ENCODE data around the gene RANBP10. TPM values are rescaled to one million over a fixed set of nuclear protein-coding genes. Genes with fewer than 3 reads are reported as not detected.

Gene RANBP10
- total and polyA plus RNA-seq, 10 of the 15 experiments (the other 5 are each of a cell fraction or from before 2014, with no cell fraction given): 1.2 to 20.4 (median 10.8) TPM

- TF ChIP-seq, protein P1, sequence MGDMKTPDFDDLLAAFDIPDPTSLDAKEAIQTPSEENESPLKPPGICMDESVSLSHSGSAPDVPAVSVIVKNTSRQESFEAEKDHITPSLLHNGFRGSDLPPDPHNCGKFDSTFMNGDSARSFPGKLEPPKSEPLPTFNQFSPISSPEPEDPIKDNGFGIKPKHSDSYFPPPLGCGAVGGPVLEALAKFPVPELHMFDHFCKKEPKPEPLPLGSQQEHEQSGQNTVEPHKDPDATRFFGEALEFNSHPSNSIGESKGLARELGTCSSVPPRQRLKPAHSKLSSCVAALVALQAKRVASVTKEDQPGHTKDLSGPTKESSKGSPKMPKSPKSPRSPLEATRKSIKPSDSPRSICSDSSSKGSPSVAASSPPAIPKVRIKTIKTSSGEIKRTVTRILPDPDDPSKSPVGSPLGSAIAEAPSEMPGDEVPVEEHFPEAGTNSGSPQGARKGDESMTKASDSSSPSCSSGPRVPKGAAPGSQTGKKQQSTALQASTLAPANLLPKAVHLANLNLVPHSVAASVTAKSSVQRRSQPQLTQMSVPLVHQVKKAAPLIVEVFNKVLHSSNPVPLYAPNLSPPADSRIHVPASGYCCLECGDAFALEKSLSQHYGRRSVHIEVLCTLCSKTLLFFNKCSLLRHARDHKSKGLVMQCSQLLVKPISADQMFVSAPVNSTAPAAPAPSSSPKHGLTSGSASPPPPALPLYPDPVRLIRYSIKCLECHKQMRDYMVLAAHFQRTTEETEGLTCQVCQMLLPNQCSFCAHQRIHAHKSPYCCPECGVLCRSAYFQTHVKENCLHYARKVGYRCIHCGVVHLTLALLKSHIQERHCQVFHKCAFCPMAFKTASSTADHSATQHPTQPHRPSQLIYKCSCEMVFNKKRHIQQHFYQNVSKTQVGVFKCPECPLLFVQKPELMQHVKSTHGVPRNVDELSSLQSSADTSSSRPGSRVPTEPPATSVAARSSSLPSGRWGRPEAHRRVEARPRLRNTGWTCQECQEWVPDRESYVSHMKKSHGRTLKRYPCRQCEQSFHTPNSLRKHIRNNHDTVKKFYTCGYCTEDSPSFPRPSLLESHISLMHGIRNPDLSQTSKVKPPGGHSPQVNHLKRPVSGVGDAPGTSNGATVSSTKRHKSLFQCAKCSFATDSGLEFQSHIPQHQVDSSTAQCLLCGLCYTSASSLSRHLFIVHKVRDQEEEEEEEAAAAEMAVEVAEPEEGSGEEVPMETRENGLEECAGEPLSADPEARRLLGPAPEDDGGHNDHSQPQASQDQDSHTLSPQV (IDR thresholded peaks at IDR 0.05): no peak
- TF ChIP-seq EGR1 (IDR thresholded peaks at IDR 0.05; ENCODE audit: borderline replicate concordance in 1 of 2, low read depth in 2 of 2, low read length in 2 of 2) (peak in 1 of 2 experiments; percentile 36; a peak in 1 of 3 replicates), CREM (IDR thresholded peaks at IDR 0.05; ENCODE audit: low read depth) (no peak), LARP7 (IDR thresholded peaks at IDR 0.05) (peak; percentile 31; the same call in 1 of the 2 replicates), TAF1 (IDR thresholded peaks at IDR 0.05; ENCODE audit: borderline replicate concordance, low read depth, low read length) (0 out of 2 replicates have a peak, but pooled peaks have one; percentile 56), TCF3 (IDR thresholded peaks at IDR 0.05; ENCODE audit: borderline replicate concordance, insufficient read depth, low read depth, low read length) (0 out of 2 replicates have a peak, but pooled peaks have one; percentile 11), ZNF24 (IDR thresholded peaks at IDR 0.05) (0 out of 2 replicates have a peak, but pooled peaks have one; percentile 27), SREBF2 (IDR thresholded peaks at IDR 0.05; ENCODE audit: low read length) (no peak), POLR2AphosphoS5 (IDR thresholded peaks at IDR 0.05; ENCODE audit: low read length) (0 out of 2 replicates have a peak, but pooled peaks have one; percentile 59), YY1 (IDR thresholded peaks at IDR 0.05; ENCODE audit: low read depth, low read length) (no peak), CREB1 (IDR thresholded peaks at IDR 0.05; ENCODE audit: low read depth) (no peak), KDM1A (IDR thresholded peaks at IDR 0.05; ENCODE audit: borderline replicate concordance) (no peak), KLF5 (IDR thresholded peaks at IDR 0.05; ENCODE audit: partially characterized antibody) (no peak)
- TF ChIP-seq, protein P2, sequence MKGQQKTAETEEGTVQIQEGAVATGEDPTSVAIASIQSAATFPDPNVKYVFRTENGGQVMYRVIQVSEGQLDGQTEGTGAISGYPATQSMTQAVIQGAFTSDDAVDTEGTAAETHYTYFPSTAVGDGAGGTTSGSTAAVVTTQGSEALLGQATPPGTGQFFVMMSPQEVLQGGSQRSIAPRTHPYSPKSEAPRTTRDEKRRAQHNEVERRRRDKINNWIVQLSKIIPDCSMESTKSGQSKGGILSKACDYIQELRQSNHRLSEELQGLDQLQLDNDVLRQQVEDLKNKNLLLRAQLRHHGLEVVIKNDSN (IDR thresholded peaks at IDR 0.05; ENCODE audit: borderline replicate concordance, extremely low read length, insufficient read depth, low read depth, low read length): peak; percentile 16
- TF ChIP-seq, protein P3, sequence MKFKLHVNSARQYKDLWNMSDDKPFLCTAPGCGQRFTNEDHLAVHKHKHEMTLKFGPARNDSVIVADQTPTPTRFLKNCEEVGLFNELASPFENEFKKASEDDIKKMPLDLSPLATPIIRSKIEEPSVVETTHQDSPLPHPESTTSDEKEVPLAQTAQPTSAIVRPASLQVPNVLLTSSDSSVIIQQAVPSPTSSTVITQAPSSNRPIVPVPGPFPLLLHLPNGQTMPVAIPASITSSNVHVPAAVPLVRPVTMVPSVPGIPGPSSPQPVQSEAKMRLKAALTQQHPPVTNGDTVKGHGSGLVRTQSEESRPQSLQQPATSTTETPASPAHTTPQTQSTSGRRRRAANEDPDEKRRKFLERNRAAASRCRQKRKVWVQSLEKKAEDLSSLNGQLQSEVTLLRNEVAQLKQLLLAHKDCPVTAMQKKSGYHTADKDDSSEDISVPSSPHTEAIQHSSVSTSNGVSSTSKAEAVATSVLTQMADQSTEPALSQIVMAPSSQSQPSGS (IDR thresholded peaks at IDR 0.05; ENCODE audit: low read length): no peak
- TF ChIP-seq, protein P4, sequence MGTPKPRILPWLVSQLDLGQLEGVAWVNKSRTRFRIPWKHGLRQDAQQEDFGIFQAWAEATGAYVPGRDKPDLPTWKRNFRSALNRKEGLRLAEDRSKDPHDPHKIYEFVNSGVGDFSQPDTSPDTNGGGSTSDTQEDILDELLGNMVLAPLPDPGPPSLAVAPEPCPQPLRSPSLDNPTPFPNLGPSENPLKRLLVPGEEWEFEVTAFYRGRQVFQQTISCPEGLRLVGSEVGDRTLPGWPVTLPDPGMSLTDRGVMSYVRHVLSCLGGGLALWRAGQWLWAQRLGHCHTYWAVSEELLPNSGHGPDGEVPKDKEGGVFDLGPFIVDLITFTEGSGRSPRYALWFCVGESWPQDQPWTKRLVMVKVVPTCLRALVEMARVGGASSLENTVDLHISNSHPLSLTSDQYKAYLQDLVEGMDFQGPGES (IDR thresholded peaks at IDR 0.05): no peak
- TF ChIP-seq, protein P5, sequence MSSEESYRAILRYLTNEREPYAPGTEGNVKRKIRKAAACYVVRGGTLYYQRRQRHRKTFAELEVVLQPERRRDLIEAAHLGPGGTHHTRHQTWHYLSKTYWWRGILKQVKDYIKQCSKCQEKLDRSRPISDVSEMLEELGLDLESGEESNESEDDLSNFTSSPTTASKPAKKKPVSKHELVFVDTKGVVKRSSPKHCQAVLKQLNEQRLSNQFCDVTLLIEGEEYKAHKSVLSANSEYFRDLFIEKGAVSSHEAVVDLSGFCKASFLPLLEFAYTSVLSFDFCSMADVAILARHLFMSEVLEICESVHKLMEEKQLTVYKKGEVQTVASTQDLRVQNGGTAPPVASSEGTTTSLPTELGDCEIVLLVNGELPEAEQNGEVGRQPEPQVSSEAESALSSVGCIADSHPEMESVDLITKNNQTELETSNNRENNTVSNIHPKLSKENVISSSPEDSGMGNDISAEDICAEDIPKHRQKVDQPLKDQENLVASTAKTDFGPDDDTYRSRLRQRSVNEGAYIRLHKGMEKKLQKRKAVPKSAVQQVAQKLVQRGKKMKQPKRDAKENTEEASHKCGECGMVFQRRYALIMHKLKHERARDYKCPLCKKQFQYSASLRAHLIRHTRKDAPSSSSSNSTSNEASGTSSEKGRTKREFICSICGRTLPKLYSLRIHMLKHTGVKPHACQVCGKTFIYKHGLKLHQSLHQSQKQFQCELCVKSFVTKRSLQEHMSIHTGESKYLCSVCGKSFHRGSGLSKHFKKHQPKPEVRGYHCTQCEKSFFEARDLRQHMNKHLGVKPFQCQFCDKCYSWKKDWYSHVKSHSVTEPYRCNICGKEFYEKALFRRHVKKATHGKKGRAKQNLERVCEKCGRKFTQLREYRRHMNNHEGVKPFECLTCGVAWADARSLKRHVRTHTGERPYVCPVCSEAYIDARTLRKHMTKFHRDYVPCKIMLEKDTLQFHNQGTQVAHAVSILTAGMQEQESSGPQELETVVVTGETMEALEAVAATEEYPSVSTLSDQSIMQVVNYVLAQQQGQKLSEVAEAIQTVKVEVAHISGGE (CRISPR knock-in tag; IDR thresholded peaks at IDR 0.05): 0 out of 2 replicates have a peak, but pooled peaks have one; percentile 41
Measured at GRCh38 chr16:67847064-67847861, 40.9 kb upstream of the RANBP10 start, which contains the start of gene CENPT (continued).
